Small intestine (tissue), 7 donors: Measurements from ENCODE around the gene GRSF1. TPM values are rescaled to one million over a fixed set of nuclear protein-coding genes. Genes with fewer than 3 reads are reported as not detected.

Experiments
- DNase-seq, 2 donors: peaks; one replicate each; pipeline versions ENCODE4 v3.0.0 to v3.0.0-alpha.2; 2013
- FAIRE-seq: peaks from 2 replicates; lab custom pipeline; 2012; peaks lifted over from hg19 to GRCh38; lab: Jason Lieb, UNC
- H3K27ac ChIP-seq, 3 donors: one replicate each; pipeline ENCODE4 v1.5.1; 2013; ENCODE audit warnings: low read length in 2 of 3, mild to moderate bottlenecking in 2 of 3, control low read depth in 1 of 3, inconsistent platforms in 1 of 3, low read depth in 1 of 3, moderate library complexity in 1 of 3
- H3K27me3 ChIP-seq, 3 donors: one replicate each; pipeline ENCODE4 v1.6.1; 2013; ENCODE audit warnings: low read length in 3 of 3, inconsistent platforms in 1 of 3; ENCODE audit not compliant: control insufficient read depth in 3 of 3, insufficient read depth in 3 of 3
- H3K36me3 ChIP-seq, 3 donors: one replicate each; pipeline ENCODE4 v1.6.1; 2013; ENCODE audit warnings: low read length in 3 of 3, inconsistent platforms in 1 of 3, low read depth in 1 of 3, mild to moderate bottlenecking in 1 of 3, moderate library complexity in 1 of 3; ENCODE audit not compliant: control insufficient read depth in 3 of 3, insufficient read depth in 2 of 3
- H3K4me1 ChIP-seq, 3 donors: one replicate each; pipeline ENCODE4 v1.6.1; 2013; ENCODE audit warnings: low read length in 2 of 3, inconsistent platforms in 1 of 3, low read depth in 1 of 3, mild to moderate bottlenecking in 1 of 3, moderate library complexity in 1 of 3; ENCODE audit not compliant: control insufficient read depth in 3 of 3, insufficient read depth in 2 of 3
- H3K4me3 ChIP-seq, 3 donors: one replicate each; pipeline ENCODE4 v1.5.1; 2013; ENCODE audit warnings: low read length in 3 of 3, control low read depth in 1 of 3, inconsistent platforms in 1 of 3, low read depth in 1 of 3, mild to moderate bottlenecking in 1 of 3, moderate library complexity in 1 of 3
- H3K9me3 ChIP-seq, 2 donors: one replicate each; pipeline ENCODE4 v1.6.1; 2013; ENCODE audit warnings: low read depth in 1 of 2, low read length in 1 of 2; ENCODE audit not compliant: control insufficient read depth in 2 of 2, insufficient read depth in 1 of 2
- WGBS, 3 donors: extraction: QIAGEN DNeasy Blood & Tissue Kit; methylation state at CpG; one replicate each; pipeline ENCODE4 v1.1.7; 2013; 5-methylcytosine and 5-hydroxymethylcytosine counted together
- polyA plus RNA-seq, 4 donors: library from polyadenylated mRNA; stranded (reverse) in 3 of 4; unstranded in 1 of 4; fragments of 200-250 nt in 3 of 4; fragments of 120-200 nt in 1 of 4; gene quantifications; one replicate each; pipeline versions ENCODE4 v1.2.1 to v1.2.3, GENCODE V29; 2013
- donor health status: healthy with polysubstance abuse.
- donor health status: control.
- donor health status: control.
- donor health status: Bipolar disorder and iron deficiency.
- donor health status: healthy.

GRSF1 gene
- polyA plus RNA-seq, 4 donors: 41.1 to 69.1 (median 57.7) TPM

DNA sequence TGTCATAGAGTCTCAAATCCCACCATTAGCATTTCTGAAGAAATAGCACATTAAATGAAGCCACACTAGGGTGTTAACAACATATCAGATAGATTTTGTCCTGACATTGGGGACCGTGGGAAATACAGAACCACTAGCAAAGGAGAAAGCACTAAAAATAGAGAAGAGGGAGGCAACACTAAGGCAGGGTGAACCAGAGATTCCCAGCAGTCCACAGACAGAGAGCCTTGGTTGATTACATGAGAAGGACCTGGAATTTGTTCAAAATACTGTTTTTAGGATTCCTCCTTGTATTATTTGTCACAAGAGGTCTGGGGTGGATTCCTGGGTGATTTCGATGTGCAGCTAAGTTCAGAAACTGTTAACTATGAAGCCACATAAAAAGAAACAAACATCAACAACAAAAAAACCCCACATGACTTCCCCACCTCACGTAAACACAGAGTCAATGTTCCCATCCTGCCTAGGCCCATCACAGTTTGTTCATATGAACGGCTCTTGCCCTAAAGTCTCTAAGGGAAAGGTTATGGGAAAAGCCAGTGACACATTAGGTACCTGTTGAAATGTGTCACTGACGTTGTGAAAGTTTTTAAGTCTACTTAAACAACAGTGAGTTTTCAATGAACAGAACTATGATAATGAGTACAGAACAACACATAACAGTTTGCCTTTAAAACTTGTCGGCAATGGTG lies 23.6 kb upstream of the GRSF1 start:
- H3K9me3 ChIP-seq: no peaks in the 10 kb centered on the region
- WGBS, 3 donors: 52 to 66% (median 61%) methylated on average over 6 of the region's 6 CpGs
- H3K27ac ChIP-seq: no peak overlapping the region
- FAIRE-seq (no peak), DNase-seq (no peak)
- H3K4me1 ChIP-seq: no peaks in the 10 kb centered on the region
- H3K36me3 ChIP-seq: no peaks in the 10 kb centered on the region
- H3K27me3 ChIP-seq: no peaks in the 10 kb centered on the region
- no peak overlapping the region for H3K4me3 ChIP-seq

DNA sequence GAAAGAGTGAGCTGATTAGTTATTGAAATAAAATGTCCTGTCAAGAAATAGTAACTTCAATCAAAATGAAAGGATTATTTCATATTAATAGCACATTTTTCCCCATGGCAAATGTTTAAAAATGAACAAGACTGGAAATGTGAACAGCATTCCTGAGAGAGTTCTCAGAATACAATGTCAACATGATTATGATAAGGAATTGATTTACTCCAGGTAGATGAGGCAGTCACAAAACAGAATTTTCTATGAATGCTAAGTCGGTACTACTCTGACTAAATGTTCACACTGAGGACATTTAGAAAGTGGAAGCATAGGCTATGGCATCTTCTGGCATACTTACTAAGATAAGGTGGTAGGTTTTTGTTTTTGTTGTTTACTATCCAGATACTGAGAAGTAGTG lies 19.4 kb upstream of the GRSF1 start:
- H3K27ac ChIP-seq: no peak overlapping the region
- H3K4me3 ChIP-seq: no peak overlapping the region
- no peak for FAIRE-seq
- WGBS, 3 donors: 50 to 77% (median 76%) methylated on average over 1 of the region's 1 CpG
- no peaks in the 10 kb centered on the region for H3K4me1 ChIP-seq
- DNase-seq: no peak
- H3K27me3 ChIP-seq: no peaks in the 10 kb centered on the region
- no peaks in the 10 kb centered on the region for H3K36me3 ChIP-seq
- no peaks in the 10 kb centered on the region for H3K9me3 ChIP-seq

DNA sequence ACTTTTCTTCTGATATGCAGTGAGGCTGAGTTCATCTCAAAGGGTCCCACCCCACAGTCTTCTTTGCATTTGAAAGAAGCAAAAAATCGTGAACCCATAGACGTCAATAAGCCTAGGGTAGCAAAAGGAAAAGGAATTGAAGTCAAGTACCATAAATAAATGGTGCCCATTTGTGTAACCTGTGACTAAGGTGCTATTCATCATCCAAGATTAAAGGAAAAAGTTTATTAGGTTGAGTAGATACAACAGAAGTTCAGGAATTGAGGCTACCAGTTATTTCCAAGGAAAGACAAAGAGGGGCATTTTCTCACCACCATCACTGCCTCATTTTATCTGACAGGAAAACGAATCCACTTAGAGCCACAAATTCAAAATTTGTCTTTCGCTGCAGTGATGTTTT lies 18.8 kb upstream of the GRSF1 start:
- Histone ChIP-seq H3K27ac (no peak overlapping the region), H3K4me1 (no peaks in the 10 kb centered on the region), H3K36me3 (no peaks in the 10 kb centered on the region), H3K9me3 (no peaks in the 10 kb centered on the region), H3K4me3 (no peak overlapping the region), H3K27me3 (no peaks in the 10 kb centered on the region)
- no peak for FAIRE-seq
- 83 to 91% (median 83%) methylated on average over 4 of the region's 4 CpGs for WGBS, 3 donors
- DNase-seq: no peak

DNA sequence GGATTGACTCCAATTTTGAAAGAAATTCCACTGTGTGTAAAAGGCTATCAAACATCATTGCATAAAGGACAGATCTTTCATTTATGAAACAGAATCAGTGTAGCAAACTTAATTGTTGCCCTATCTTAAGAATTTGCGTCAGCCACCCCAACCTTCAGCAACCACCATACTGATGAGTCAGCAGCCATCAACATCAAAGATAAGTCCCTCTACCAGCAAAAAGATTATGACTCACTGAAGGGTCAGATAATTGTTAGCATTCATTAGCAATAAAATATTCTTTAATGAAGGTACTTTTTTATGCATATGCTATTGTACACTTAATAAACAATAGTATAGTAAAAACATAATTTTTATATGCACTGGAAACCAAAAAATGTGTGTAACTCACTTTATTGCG lies 15.8 kb upstream of the GRSF1 start:
- H3K4me1 ChIP-seq: no peaks in the 10 kb centered on the region
- no peaks in the 10 kb centered on the region for H3K9me3 ChIP-seq
- FAIRE-seq (no peak), DNase-seq (no peak)
- no peaks in the 10 kb centered on the region for H3K36me3 ChIP-seq
- 91 to 98% (median 93%) methylated on average over 2 of the region's 2 CpGs for WGBS, 3 donors
- no peaks in the 10 kb centered on the region for H3K27me3 ChIP-seq
- no peak overlapping the region for H3K4me3 ChIP-seq
- H3K27ac ChIP-seq: no peak overlapping the region

DNA sequence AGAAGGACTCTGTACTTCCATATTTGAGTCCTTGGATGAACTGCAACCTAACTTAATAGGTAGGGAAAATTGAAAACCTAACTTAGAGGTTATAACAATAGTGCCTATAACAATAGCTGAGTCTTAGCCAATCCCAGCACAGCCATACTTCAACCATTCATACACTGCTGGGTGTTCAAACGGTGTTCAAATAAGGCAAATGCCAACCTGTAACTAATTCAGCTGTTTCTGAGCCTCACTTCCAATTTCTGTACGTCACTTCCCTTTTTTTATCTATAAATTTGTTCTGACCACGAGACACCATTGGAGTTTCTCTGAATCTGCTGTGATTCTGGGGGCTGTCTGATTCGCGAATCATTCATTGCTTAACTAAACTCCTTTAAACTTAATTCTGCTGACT lies 9.6 kb upstream of the GRSF1 start:
- H3K9me3 ChIP-seq: no peaks in the 10 kb centered on the region
- H3K36me3 ChIP-seq: no peaks in the 10 kb centered on the region
- H3K27me3 ChIP-seq: no peaks in the 10 kb centered on the region
- no peak for FAIRE-seq
- no peak for DNase-seq
- H3K4me1 ChIP-seq: no peaks in the 10 kb centered on the region
- WGBS, 3 donors: 84 to 89% (median 85%) methylated on average over 5 of the region's 5 CpGs
- no peak overlapping the region for H3K4me3 ChIP-seq
- H3K27ac ChIP-seq: no peak overlapping the region

DNA sequence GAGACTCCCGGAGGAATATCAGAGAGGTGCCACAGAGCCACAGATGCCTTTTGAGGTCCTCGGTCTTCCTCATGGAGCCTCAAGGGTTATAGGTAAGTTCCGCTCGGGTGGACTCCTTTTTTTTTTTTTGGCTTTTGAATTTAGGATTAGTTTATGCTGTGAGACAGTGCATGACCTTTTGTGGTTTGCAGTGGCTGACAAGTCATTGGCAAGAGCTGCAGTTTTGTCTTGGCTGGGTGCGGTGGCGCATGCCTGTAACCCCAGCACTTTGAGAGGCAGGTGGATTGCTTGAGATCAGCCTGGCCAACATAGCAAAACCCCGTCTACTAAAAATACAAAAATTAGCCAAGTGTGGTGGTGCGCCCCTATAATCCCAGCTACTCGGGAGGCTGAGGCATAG lies 4.5 kb upstream of the GRSF1 start:
- 83 to 85% (median 84%) methylated on average over 9 of the region's 9 CpGs for WGBS, 3 donors
- FAIRE-seq: no peak

DNA sequence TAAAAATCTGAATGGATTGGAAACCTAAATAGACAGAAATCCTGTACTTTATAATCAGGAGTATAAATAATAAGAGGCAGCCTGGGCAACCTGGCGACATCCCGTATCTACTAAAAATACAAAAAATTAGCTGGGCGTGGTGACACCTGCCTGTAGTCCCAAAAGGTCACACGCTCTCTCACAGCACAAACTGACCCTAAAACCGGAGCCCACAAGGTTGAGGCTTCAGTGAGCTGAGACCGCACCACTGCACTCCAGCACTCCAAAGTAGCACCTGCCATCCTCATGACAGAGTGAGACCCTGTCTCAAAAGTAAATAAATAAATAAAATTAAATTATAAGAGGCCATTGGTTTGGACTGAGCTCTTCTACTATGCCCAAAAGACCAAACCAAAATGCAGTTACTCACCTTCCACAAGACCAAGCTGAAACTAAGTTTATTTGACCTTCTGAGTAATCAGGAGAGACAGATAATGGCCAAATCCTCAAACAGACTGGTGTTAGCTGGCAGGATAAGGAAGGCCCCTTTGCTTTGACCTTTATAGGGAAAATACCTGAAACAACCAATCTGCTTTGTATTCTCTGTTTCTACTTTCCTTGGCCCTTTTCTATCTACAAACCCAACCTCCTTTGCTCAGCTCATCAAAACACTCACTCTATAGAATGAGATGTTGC lies 3.2 kb upstream of the GRSF1 start:
- no peaks in the 10 kb centered on the region for H3K27me3 ChIP-seq
- WGBS, 3 donors: 70 to 77% (median 75%) methylated on average over 6 of the region's 6 CpGs
- no peak for FAIRE-seq
- no peak for DNase-seq
- H3K4me1 ChIP-seq: no peaks in the 10 kb centered on the region
- H3K4me3 ChIP-seq: no peak overlapping the region
- no peaks in the 10 kb centered on the region for H3K36me3 ChIP-seq
- no peaks in the 10 kb centered on the region for H3K9me3 ChIP-seq
- H3K27ac ChIP-seq: no peak overlapping the region

More for the DNA sequence above, 4.5 kb upstream of the GRSF1 start:
- Histone ChIP-seq H3K27me3 (no peaks in the 10 kb centered on the region), H3K36me3 (no peaks in the 10 kb centered on the region), H3K9me3 (no peaks in the 10 kb centered on the region), H3K4me1 (no peaks in the 10 kb centered on the region), H3K27ac (no peak overlapping the region), H3K4me3 (no peak overlapping the region)
- no peak for DNase-seq

DNA sequence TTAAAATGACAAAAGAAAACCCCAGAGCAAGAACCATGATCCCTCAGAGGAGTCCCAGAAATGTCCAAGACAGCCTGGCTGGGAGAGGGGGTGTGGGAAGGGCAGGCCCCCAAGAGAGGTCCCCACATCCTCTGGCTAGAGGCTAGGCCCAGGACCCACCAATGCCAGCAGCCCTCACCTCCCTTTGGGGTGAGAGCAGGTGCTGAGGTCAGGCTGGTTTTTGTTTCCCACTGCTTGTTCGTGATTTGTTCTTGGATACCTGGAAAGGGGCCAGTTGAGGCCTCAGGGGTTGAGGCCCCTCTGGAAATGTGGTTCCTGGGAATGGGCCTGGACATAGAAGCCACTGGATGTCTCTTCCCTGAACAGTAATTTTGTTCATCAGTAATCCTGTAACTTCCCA lies 2.3 kb upstream of the GRSF1 start:
- no peak for DNase-seq
- FAIRE-seq: no peak
- Histone ChIP-seq H3K36me3 (no peaks in the 10 kb centered on the region), H3K9me3 (no peaks in the 10 kb centered on the region), H3K4me3 (no peak overlapping the region), H3K27me3 (no peaks in the 10 kb centered on the region), H3K4me1 (peaks cover 0 to 6% (median 1%) of the 10 kb centered on the region in 3 donors), H3K27ac (no peak overlapping the region)
- 36 to 47% (median 41%) methylated on average over 1 of the region's 1 CpG for WGBS, 3 donors
